Measurements from ENCODE around the gene LPAR1.

Gene LPAR1

GRCh38 chr9:110912419-110913291 lies 125.6 kb downstream of the LPAR1 start:
- DNase-seq: no peak

- DNase-seq: no peak
Observed at GRCh38 chr9:110911659-110912418, 126.4 kb downstream of the LPAR1 start.

- DNase-seq: no peak
Observed at GRCh38 chr9:110908894-110909293, 129.4 kb downstream of the LPAR1 start.

DNA sequence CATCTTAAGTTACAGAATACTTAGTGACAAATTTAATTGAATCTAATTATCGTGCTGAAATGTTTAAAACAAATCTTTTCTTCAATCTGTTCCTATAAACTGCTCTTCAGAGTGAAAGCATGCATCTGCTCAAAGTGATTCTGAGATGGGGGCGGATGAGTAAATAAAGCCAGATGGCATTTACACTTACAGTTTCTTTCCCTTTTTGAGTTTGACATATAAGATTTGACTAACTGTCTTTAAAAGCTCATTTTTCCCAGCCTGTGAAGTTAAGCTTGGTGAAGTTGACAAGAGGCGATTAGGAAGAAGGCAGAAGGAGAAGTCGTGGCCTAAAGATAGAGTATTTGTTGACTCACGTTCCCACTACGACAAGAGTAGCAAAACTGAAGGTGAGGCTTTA lies 137.4 kb downstream of the LPAR1 start:
- DNase-seq: no peak

DNA sequence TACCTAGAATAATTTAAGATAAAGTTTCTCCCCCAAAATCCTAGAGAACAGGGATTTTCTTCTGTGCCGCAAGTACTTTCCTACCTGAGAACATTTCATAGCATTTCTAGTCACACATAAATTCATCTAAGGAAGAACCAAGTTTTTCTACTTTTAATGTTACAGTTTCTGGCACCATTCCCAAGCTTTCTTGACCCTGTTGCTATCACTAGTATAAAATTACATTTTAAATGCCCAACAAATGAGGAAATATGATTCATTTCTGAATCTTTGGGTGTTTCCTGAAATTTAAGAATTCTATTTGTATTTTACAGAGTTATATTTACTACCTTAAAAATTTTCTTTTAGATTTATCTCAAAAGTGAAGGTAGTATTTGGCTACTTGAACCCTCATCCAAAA lies 137.8 kb downstream of the LPAR1 start:
- no peak for DNase-seq

- no peak for DNase-seq
Observed at GRCh38 chr9:110898866-110899265, 139.4 kb downstream of the LPAR1 start.

DNA sequence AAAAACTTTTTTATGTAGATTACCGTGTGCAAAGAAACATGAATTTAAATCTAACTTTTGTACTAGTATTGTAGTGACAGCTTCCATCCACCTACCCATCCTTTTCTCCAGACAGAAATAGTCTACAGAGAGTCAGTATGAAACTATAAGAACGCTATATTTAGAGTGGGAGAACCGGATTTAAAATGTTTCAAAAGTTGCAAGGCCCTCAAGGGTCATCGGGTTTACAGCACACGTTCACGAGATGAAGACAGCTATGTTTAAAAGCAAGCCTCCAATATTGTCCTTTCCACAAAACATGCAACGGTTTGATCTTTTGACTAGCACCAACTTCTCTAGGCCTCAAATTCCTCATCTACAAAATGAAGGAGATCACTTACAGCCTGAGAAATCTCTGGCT lies 139.9 kb downstream of the LPAR1 start:
- no peak for DNase-seq

DNA sequence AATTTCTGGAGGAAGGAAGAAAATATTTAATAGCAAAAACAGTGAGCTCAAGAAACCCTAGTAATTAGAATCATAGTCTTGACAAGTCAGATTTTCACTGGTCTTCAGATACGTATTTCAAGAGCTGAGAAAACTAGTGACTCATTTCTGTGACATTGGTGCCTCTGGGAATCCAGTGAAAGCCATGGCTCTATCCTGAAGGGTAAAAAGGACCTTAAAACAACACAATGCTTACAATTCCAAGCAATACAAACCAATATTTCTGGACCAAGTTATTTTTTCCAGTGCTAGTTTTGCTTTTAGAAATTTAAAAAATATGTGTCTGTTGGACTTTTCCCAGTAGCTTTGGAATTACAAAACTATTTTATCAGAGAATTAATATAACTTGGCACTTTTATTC lies 140.3 kb downstream of the LPAR1 start:
- DNase-seq: no peak

DNA sequence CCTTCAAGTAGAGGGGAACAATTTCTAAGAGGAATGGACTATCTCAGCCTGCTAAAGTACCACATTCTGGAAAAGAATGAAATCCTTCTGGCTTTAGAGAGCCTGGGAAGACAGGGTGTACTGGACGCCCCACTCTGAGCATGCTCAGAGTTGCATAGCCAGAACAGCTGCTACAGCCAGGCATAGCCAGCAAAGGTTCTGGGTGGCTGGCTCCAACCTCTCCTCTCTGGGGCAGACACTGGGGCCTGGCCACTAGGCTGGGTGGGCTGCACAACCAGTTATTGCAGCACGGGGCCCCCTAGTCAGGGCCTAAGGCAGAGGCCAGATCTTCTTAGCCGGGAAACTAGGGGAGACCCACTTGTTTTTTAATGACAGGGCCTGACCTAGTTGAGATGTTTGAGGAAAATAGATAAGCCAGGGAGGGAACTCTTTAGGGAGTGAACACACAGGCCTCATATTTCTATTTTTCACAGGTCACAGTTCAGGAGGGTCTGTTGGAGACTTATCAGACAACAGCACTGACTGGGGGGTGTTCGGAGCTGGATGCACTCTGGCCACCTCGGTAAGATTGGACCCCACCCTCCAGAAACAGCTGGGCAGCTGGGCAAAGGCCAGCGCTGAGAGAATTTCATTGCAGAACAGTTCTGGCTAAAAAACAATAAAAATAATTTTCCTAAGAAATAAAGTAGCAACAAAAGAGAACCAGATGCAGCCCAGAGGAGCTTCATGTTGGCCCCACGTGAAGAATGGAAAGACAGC lies 142.9 kb downstream of the LPAR1 start:
- no peak for DNase-seq

GRCh38 chr9:110894731-110895130 lies 143.5 kb downstream of the LPAR1 start:
- DNase-seq: no peak

- no peak for DNase-seq
Observed at GRCh38 chr9:110892689-110893088, 145.6 kb downstream of the LPAR1 start.

DNA sequence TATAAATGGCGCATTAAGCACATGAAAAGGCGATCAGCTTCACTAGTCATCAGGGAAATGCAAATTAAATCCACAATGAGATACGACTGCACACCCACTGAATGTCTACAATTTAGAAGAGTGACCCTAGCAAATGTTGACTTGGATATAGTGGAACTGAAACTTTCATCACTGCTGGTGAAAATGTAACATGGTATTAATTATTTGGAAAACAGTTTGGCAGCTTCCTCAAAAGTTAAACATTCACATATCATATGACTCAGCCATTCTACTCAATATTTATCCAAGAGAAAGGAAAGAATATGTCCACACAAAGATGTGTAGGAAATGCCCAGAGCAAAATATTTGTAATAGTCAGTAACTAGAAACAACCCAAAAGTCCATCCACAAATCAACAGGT lies 146.5 kb downstream of the LPAR1 start:
- DNase-seq: no peak

- DNase-seq: no peak
Observed at GRCh38 chr9:110890416-110890815, 147.9 kb downstream of the LPAR1 start.

DNA sequence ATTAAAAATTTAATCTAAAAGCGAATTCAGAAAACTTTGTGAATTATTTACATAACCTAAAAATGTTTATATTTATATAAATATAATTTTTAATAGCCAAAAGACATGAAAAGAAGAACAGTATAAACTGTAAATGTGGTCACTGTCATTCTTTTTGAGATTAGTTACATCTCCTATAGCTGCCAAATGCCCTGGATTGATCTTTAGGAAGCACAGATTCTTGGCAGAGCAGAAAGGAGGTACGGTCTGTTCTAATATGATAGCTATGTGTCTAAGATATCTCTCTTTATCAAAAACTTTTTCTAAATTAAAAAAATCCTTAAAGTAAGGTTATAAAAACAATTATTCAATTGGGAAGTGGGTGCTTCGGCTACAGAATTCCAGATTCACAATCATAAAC lies 151.0 kb downstream of the LPAR1 start:
- no peak for DNase-seq

DNA sequence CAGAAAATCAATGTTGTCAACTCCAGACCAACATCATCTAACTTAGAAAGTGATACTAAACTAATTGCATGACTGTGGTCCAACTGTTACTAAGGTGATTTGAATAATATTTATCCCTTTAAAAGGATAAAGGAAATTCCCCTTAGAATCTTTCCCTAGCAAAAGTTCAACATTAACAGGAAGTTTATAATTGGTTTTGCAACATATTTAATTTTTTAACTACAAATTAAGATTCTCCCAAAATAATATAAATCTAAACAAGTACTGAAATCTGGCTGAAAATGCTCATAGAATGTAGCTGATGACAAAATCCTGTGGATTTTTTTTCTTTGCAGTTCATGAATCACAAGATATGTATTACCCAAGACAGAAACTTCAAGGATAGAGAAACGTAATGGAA lies 151.4 kb downstream of the LPAR1 start:
- DNase-seq: no peak

DNA sequence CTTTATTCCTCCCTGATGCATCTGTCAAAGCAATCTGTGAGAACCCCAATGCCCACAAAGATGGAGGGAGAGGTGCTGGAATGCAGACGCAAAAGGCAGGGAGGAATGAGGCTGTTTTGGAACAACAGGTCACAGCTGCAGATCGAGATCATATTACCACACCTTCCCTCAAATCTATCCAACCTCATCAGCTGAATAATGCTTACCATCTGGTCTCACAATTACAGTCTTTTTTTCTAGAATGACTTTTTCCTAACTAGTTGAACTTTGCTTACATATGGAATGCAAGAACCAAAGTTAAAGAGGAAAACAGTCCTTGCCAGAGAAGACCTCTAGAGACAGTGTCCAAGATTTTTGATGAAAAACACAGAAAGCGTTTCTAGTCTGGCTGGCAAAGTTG lies 158.1 kb downstream of the LPAR1 start:
- DNase-seq: no peak

GRCh38 chr9:110877374-110877773 lies 160.9 kb downstream of the LPAR1 start:
- no peak for DNase-seq

- no peak for DNase-seq
Observed at GRCh38 chr9:110876929-110877328, 161.3 kb downstream of the LPAR1 start.

- peak; percentile 87 for DNase-seq
Observed at GRCh38 chr9:110874963-110875674, 163.2 kb downstream of the LPAR1 start.

GRCh38 chr9:110872920-110873319 lies 165.3 kb downstream of the LPAR1 start:
- DNase-seq: no peak

DNA sequence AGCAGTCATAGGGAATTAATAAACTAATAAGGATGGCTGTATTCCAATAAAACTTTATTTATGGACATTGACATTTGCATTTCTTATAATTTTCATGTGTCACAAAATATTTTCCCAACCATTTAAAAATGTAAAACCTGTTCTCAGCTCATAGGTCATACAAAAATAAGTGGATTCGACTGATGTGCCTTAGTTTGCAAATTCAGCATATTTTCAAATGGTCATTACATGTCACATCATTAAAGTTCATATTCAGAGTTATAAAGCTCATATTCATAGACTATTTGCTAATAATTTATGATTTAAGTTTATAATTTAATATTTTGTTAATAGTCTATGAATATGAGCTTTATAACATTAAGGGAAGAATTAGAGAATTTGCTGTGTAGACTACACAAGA lies 166.5 kb downstream of the LPAR1 start:
- DNase-seq: no peak

- DNase-seq: peak; percentile 44
Observed at GRCh38 chr9:110869931-110870330, 168.3 kb downstream of the LPAR1 start.

- DNase-seq: no peak
Observed at GRCh38 chr9:110864011-110864410, 174.3 kb downstream of the LPAR1 start.

Measured in hematopoietic multipotent progenitor cell treated with erythropoietin and hydrocortisone succinate and interleukin-3 and kit ligand, for 6 days (in vitro differentiated cells).